ENCODE results near the gene BBX.
"Not testable (repeated sequence)": the region's sequence is repeated elsewhere in the genome, so short reads cannot be mapped to it uniquely, and the experiment has no call there.

The BBX gene

DNA sequence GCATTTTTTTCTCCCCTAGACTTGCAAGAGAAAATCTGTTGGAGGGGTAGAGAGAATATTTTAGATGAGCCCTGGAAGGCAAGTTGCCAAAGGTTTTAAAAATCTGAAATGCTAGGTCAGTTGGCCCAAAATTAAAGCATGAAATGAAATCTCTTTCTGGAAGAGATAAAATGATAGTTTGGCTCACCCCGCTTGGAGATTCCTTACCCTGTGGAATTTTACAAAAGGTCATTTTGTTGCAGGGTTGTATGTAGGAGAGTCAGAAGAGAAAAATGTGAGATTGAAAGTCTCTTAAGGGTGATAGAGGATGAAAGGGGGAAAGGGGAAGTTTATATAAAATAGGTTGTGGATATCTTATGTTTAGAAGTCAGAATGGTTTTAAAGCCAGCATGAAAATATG, 290.3 kb downstream of the BBX start:
- DNase-seq, result no peak

DNA sequence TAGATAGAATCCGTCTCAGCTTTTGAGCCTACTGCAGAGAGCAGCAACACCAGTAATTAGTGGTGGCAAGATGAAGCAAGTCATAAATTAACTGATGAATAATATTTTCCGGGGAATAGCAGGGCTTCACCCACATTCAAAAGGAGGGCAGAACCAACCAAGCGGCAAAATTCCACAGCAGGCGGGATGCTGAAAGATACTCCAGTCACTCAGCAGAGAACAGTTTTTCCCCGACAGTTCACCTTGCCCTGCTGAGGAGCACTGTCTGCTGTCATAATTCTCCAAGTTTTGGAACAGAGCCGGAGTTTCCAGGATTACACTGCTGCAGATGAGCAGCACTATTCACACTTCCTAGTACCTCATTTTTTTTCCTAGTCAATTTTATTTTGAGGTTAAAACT, 293.3 kb downstream of the BBX start:
- DNase-seq, result no peak

DNA sequence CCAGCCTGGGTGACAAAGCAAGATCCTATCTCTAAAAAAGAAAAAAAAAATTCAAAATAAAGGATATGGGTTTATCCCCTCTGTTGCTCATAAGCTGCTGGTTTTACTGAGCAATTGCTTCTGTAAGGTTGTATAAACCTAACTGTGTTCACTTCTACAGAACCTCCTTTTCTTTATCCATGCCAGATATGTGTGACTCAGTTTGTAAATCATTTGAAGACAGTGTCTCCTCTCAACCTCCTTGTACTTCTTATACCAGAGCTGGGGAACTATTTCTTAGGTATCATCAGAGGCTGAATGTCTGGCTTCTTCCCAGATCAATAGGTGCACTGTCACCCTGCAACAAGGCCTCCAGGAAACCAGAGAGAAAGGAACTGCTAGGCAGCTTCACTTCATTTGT, 294.3 kb downstream of the BBX start:
- no peak for DNase-seq

DNA sequence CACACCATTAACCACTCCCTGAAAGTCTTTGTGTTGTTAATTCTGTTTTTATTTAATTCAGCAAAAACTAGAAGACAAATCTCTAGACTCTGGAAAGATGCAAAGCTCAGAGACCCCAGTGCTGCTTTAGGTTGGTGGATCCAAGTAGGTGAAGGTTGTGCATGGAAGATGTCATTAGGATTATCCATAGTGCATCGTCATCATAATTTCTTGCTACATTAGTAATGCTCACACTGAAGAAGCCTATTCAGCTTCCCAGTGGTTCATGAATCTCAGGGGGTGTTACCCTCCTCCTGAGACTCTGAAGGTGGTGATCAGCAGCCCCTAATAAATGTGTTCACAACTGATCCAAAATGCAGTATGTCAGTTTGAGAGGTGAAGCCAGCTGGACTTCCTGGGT, 295.3 kb downstream of the BBX start:
- DNase-seq, result no peak

DNA sequence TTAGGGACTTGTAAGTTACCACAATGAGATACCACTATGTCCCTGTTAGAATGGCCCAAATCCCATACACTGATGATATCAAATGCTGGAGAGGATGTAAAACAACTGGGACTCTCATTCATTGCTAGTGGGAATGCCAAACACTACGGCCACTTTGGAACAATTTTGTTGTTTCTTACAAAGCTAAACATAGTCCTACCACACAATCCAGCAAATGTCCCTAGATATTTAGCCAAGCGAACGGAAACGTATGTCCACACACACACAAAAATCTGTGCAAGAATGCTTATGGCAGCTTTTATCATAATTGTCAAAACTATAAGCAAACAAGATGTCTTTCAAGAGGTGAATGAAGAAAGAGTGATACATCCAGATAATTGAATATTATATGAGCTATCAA, 296.9 kb downstream of the BBX start:
- DNase-seq, result no peak

DNA sequence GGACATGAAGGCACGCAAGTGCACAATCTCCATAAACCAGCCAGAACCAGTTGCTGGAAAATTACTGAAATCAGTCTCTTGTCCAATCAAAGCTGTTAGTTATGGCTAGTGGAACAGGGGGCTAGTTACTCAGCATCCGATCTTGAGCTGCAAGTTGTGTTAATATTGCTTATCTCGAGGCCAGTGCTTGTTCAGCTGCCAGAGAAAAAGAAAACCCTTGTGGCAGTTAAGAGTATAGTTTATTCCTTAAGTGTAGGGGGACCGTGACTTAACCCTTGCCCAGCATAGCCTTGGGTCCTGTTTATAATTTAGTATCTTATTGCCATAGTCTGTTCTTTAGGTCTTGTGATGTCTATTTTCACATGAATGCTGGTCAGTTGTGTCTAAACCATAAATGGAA, 299.5 kb downstream of the BBX start:
- no peak for DNase-seq

- no peak for DNase-seq
Measured at GRCh38 chr3:107824822-107825371, 302.1 kb downstream of the BBX start.

DNA sequence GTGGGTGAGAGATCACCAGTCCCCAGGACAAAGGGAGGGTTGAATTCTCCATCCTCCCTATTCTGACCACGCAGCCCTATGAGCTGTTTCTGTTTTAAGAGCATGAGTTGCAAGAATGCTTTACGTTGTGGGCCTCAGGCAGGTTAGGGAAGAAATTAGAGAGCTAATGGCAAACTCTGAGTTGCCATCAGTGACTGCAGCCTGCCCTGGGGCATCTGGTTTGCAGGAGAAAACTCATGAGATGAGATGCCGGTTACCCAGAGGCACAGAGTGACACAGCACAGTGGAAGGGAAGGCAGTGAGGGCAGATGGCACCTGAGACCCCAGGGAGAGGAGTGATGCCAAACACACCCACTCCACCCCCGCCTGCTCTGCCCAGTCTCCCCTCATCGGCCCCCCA, 302.8 kb downstream of the BBX start:
- DNase-seq, result no peak

- DNase-seq, result no peak
Measured at GRCh38 chr3:107826727-107827126, 304.0 kb downstream of the BBX start.

DNA sequence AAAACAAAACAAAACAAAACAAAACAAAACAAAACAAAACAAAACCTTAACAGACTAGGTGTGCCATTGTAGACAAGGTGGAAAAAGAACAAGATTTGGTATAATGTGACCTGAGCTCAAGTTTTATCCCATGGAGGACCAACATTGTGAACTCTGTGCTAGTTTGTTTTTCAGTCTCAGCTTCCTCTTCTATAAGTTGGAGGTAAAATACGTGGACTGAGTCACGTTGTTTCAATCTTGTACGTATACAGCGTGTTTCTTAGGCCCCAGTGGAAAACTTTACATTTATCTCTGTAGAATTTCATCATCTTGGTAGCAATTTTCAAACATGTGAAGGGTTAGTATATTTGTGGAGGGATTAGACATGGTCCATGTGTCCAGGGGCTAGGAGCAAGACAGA, 306.4 kb downstream of the BBX start:
- no peak for DNase-seq

DNA sequence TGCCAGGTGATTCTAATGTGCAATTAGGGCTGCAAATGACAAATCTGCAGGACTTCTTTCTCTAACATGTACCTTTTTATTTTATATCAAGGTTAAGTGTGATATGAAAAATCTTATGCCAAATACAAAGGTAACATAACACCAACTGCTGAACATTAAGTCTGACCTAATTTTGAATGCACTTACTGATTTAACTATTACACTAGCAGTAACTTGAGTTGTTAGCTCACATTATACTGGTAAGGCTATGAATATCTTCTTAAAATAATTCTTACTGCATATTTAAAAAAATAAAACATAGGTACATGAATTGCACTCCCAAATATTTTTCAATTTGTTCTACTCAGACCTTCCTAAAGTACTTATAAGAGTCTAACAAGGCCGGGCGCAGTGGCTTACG, 308.8 kb downstream of the BBX start:
- DNase-seq, result no peak

DNA sequence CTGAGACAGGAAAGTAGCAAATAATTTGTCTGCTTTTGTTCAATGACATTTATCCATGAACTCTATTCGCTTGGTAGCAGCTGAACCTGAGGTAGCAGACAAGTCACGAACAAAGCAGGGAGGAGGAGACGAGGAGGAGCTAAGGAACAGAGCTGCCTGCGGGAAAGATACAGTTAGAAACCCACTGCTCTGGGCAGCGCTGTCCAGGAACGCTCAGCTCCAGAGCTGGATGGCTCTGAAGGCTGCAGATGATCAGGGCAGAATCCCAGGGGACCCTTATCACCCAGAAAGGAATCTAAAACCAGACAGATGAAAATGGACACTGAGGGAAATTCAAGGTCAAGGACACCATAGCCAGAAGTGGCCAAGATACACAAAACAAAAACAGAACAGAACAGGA, 310.3 kb downstream of the BBX start:
- no peak for DNase-seq

DNA sequence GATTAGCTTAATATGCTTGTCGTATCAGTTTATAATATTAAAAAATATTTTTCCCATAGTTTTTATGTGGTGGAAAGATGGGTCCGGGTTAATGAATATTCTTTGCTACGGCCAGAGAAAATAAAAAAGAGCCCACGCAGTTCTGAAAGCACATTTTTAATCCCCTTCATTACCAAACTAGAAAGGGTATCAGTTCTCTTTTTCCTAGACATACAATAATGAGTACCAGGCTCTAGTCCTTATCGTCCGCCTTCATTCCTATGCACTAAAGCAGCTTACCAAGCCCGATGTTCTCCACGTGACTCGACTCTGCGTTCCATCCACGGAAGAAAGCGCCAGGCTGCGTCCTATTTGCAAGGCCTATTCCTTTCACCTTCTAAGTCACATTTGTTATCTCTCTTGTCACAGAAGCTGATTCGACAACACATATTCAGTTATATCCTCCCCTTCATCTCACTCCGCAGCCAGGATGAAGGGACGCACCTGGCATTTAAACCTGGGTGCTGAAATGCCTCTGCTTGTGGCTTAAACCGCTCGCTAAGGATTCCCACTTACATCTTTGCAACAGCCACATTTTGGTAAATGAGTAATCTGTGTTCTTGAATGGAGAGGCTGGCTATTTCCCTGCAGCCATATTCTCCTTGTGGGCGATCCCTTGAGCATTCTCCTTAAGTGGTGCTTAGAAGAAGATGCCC, 311.1 kb downstream of the BBX start:
- DNase-seq, result no peak

GRCh38 chr3:107835001-107835400, 312.2 kb downstream of the BBX start:
- DNase-seq, result not testable (repeated sequence)

GRCh38 chr3:107837895-107838612, 315.3 kb downstream of the BBX start:
- DNase-seq, result no peak

DNA sequence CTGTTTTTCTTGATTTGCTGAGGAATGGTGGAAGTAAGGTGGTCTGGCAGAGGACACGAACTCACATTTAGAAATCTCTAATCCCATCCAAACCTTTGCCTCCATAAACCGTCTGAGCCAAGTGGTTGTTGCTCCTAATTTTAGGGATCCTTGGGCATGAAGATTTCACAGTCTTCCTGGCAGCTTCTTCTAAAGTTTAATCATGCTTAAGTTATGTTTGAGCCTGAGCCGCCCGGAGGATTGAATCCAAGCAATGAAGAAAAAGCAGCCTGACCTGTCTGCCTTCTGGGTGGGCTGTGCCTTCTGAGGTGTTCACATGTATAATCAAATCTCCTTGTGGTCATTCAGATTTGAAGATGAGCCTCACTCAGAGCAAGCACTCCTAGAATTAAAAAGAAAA, 319.1 kb downstream of the BBX start:
- DNase-seq, result no peak

- DNase-seq, result no peak
Measured at GRCh38 chr3:107842940-107843339, 320.2 kb downstream of the BBX start.

DNA sequence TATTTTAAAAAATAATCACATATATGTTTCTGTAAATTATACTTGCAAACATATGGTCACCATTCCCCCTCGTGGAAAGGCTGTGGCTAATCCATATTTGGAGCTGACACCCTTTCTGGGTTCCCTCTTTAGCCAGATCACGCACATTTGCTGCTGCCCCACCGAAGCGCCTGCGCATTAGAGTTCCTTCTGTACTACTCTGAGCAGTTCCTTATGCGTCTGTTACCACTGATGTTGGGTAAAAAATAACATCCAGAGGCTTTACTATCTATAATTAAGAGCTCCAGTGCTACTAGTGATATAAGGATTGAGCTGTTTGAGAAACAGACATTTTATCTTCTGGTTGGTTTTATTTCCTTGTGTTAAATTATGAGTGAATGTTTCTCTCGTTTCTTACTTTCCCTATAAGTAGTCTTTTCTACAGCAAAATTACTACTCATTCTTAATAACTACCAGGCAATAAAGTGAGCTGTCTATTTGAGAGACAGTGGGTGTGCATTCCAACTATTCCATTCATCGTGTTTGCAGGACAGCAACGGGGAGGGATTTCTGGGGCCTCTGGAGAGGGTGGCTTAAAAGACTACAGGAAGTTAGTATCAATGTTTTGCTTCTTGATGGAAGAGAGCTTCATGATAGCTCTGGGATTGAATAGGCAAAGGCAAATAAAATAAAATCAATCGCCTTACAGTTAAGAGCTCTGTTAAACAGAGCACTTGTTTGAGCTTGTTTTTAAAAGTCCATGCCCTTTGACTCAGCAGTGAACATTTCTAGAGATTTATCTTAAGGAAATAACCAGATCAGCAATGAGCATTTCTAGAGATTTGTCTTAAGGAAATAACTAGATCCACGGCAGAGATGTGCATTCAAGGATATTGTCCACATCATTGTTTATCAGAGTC, 322.9 kb downstream of the BBX start:
- DNase-seq, result no peak

- DNase-seq, result no peak
Measured at GRCh38 chr3:107846279-107846852, 323.6 kb downstream of the BBX start.

DNA sequence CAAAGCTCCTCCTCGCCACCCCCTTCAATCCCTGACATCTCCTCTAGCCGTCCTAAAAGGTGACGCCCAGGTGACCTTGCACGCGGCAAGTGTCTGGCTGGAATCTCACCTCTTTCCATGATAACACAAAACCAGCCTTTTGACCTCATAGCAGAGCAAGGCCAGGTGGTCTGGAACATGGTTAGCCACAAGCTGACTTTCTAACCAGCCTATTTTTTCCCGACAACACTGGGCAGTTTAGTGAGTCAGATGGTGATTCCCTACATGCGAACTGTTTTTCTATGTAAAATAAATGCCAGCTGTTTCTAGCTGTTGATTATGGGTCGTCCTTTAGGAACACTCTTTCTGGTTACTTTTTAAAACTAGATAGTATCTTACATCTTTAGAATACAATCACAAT, 325.0 kb downstream of the BBX start:
- DNase-seq, result no peak

- DNase-seq, result no peak
Measured at GRCh38 chr3:107848351-107848915, 325.7 kb downstream of the BBX start.

- no peak for DNase-seq
Measured at GRCh38 chr3:107850681-107851080, 327.9 kb downstream of the BBX start.

GRCh38 chr3:107853821-107854220, 331.1 kb downstream of the BBX start:
- DNase-seq, result no peak
